Urothelium cell line (cell line): ENCODE results near the gene RNF34.

Experiments used
- DNase-seq: peaks from one replicate; pipeline ENCODE4 v3.0.0; 2011; ENCODE audit warnings: low spot score, mixed read lengths
- FAIRE-seq: peaks from 2 replicates; lab custom pipeline; 2011; peaks lifted over from hg19 to GRCh38; lab: Jason Lieb, UNC

RNF34 gene

DNA sequence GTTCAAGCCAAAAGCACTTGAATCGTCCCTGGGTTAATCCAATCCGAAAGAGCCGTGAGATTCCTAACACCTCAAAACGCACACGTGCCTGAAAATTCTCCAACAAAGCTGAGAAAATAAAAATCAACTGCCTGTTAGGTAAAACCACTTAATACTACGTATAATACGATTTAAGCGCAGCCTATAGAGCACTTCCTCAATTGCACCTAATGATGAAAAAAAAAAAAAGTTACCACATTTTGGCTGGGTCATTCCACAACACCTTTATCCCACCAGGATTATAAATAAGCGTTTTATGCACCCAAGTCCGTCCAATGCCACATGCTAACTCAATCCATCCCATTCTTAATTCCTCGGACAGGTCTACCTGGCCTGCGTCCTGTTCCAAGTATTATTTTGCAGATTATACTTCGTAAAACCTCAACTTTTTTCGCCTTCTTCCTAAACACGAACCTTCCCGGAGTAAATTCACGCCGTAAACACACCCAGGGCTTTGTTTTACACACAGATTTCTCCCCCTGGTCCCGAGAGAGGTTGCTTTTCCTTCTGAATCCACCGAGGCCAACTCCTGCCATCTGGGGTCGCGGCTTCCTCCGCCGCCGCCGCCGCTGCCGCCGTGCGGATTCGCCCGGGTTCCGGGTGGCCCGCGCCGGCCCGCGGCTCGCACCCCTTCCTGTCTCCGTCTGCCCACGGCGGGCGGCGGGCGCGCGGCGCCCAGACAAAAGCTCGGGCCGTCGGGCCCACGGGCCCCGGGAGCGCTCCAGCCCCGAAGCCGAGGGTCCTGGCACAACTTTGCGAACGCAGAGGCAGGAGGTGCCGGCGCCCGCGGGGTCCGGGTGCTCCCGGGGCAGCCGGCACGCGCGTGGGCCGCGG lies 66.2 kb downstream of the RNF34 start:
- DNase-seq (peak; percentile 40), FAIRE-seq (no peak)

DNA sequence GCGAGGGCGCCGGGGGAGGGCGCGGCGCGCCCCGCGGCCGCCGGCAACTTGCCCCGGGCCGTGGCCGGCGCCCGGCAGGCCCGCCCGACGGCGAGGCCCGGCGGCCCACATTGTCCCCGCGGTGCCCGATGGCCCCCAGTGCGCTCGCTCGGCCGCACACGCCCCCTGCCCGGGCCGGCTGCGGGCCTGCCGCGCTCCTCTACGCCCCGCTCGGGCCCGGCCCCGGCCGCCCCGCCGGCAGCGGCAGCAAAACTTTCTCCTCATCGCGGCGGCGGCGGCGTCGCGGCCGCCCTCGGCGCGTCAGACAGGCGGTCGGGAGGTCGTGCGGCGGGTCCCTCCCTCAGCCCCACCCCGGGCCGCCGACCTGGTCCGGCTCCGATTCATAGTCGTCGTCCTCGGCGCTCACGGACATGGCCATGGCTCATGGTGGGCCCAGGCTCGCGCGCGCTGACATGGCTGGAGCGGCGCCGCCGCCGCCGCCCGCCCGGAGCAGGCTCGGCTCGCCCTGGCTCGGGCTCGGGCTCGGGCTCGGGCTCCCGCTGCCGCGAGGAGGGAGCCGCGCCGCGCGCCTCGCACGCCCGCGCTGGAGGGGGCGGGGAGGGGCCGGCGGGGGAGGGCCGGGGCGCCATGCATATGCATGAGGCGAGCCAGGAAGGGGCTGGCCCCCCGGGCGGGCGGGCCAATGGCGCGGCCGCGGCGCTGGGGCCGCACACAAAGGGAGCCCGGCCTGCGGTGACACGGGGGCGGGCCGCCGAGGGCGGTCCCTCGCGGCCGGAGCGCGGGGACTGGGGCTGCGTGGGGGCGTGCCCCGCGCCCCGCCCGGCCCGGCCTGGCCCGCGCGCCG lies 67.1 kb downstream of the RNF34 start:
- DNase-seq = peak; percentile 97
- FAIRE-seq = peak; percentile 58

DNA sequence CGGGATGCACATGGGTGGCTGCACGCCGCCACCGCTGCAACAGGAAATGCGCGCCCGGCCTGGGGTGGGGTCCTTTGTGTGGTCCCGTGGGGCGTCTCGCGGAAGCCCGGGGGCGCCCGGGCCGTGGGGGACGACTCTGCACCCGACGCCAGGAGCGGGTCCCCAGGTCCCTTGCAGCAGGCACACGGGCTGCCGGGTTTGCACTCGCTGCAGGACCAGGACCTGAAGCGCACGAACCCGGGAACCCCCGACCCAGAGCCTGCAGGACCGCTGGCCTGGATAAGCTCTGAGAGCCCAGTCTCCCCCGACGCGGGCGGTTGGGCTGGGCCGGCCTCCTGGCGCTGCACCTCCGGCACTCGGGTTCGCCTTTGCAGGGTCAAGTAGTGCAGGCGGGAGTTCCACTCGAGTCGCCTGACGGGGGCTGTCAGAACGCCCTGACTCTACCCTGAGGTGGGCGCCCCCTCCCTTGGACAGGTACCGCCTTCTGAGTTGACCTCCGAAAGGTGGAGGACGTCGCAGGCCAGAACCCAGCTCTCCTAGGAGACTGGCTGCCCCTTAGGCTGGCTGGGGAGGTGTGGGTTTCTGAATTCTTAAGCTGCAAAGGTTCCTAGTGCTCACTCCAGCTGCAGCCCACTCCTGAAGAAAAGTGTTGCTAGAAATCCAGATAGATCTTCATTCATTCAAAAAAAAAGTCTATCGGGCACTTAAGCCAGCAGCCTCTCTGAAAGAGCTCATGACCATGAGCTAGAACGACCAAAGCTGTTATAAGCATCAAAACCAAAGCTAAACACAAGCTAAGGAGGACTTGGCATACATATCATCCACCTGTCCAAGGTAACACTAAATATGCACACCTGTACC lies 68.0 kb downstream of the RNF34 start:
- FAIRE-seq = no peak
- DNase-seq = no peak

DNA sequence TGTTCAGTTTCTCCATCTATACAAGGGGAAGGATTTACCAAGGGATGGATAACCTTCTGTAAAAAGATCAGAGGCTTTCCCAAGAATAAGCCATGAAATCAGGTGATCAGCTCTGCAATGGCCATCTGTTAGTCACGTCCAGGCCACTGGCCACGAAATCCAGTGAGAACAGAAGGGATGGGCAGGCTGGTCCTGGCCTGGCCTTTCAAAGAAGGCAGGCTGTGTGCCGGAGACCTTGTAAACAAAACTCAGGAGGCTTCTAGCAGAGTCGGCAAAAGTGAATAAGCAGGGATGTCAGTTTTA lies 68.5 kb downstream of the RNF34 start:
- DNase-seq (no peak), FAIRE-seq (no peak)

DNA sequence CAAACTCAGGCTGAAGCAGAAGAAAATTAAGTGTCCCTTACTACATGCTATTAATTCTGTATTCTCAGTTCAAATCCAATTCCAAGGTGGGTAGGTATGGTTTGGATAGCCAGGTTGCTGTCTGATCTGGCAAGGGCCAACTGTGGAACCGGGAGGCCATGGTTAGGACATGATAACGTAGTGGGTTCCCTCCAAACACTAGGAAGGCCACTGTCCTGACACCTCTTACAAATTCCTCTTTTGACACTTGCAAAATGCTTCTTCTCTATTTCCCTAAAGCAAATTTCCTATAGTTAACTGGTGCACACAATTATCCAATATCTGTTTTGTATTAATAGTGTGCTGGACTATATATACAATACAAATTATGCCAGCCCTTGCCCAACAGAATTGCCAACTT lies 70.8 kb downstream of the RNF34 start:
- FAIRE-seq = no peak
- no peak for DNase-seq

DNA sequence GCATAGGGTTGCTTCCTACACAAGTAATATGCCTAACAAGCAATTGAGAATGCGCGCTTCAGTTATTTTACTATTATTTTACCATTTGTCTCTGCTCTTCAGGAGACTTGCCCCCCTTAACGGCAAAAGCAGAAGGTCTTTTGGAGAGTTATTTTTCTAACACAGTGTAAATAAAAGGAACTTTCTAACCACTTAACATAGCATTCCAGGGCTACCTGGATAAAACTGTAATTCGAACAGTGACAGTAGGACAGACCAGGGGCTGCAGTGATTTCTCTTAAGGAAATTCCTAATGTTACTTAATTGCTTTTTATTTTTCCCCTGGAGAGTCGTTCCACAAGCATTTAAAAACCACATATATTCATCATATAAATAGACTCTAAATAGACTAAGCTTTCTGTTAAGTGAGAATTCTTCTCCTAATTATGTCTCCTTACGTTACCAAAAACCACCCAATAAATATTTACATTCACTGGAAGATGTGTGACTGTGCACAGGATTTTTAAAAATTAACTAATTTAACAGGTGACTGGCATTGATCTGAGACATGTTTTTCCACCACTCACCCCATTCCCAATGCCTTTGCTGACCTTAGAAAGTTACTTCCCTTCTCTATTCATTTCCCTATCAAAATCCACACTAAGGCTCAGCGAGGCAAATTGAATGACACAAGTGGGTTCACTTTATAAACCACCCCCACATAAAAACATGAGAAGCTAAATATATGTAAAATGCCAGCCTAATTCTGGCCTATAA lies 72.4 kb downstream of the RNF34 start:
- DNase-seq = no peak
- FAIRE-seq = no peak
